HUES48 (cell line): ENCODE data around the gene GIPC1.

Experiments
- H3K27ac ChIP-seq: one replicate; pipeline ENCODE4 v1.7.0; 2013; ENCODE audit warnings: low read depth, low read length, inconsistent platforms
- H3K27me3 ChIP-seq: 2 replicates; pipeline ENCODE4 v1.6.1; 2013; ENCODE audit warnings: mild to moderate bottlenecking, low read length; ENCODE audit not compliant: control insufficient read depth, insufficient read depth
- H3K36me3 ChIP-seq: 2 replicates; pipeline ENCODE4 v1.6.1; 2013; ENCODE audit warnings: low read length; ENCODE audit not compliant: control insufficient read depth, insufficient read depth
- H3K4me1 ChIP-seq: 2 replicates; pipeline ENCODE4 v1.6.1; 2013; ENCODE audit warnings: mild to moderate bottlenecking, low read length; ENCODE audit not compliant: control insufficient read depth, insufficient read depth
- H3K4me3 ChIP-seq: 2 replicates; pipeline ENCODE4 v1.5.1; 2013; ENCODE audit warnings: mild to moderate bottlenecking, low read depth, low read length
- H3K9ac ChIP-seq: 2 replicates; pipeline ENCODE4 v1.6.1; 2013; ENCODE audit warnings: mild to moderate bottlenecking, low read depth, low read length, moderate library complexity
- H3K9me3 ChIP-seq: 2 replicates; pipeline ENCODE4 v1.6.1; 2013; ENCODE audit warnings: low read length; ENCODE audit not compliant: control insufficient read depth, insufficient read depth

Gene GIPC1

DNA sequence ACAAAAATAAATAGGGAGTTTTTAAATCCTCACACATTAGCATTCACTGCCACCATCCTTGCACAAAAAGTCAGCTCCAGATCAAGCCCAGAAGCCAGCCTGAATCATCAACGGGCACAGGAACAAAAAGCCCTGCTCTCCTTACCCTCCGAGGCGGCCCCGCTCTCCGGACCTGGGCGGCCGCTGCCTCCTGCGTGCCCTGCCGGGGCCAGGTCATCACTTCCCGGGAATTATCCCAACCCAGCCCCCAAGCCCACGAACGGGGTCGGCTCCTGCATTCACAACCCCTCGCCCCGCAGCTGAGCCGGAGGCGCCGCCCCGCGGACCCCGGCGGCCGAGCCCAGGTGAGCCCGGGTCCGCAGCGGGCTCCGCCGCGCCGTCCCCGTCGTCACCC, 21.5 kb upstream of the GIPC1 start:
- Histone ChIP-seq H3K4me1 (peaks cover 17% of the 10 kb centered on the region; the same call in 1 of the 2 replicates), H3K9me3 (no peaks in the 10 kb centered on the region), H3K27ac (peak overlapping the region; percentile 93), H3K36me3 (peaks cover 29% of the 10 kb centered on the region), H3K27me3 (no peaks in the 10 kb centered on the region), H3K4me3 (peak overlapping the region; percentile 94), H3K9ac (0 out of 2 replicates have a peak overlapping the region, but pooled peaks have one; percentile 38)

DNA sequence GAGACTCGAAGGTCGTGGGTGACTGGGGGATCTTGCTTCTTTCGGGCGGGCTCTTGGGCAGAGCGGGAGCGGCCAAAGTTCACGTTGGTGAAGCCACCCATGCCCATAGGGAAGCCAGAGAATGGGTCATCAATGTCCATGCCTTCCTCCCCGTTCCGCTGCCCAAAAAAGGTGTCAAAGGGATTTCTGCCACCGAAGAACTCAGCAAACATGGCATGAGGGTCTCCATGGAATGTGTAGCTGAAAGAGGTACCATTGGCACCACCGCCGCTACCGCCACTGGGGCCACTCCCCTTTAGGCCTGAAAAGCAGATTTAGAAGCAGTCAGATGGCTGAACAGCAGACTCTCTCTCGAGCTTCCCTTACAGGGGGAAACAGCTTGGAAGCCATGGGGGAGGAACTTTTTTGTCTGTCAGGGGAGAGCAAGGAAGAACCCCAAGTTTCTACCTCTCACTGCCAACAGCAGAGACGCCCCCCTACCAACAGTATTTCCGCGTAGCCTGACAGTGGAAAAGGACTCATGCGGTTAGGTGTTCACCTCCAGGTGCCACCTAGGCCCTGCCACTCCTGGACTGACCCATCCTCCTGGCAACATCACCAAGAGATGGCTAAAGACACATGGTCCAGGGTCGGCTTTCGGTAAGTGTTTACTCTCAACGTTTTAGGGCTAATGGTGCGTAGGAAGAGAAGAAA, 21.0 kb upstream of the GIPC1 start:
- Histone ChIP-seq H3K27me3 (no peaks in the 10 kb centered on the region), H3K9ac (0 out of 2 replicates have a peak overlapping the region, but pooled peaks have one; percentile 38), H3K36me3 (peaks cover 29% of the 10 kb centered on the region), H3K4me3 (peak overlapping the region; percentile 94), H3K4me1 (peaks cover 17% of the 10 kb centered on the region; the same call in 1 of the 2 replicates), H3K9me3 (no peaks in the 10 kb centered on the region), H3K27ac (no peak overlapping the region)

- Histone ChIP-seq H3K36me3 (peaks cover 29% of the 10 kb centered on the region), H3K4me1 (peaks cover 17% of the 10 kb centered on the region; the same call in 1 of the 2 replicates), H3K27ac (no peak overlapping the region), H3K4me3 (peak overlapping the region; percentile 94; the same call in 1 of the 2 replicates), H3K9ac (no peak overlapping the region), H3K27me3 (no peaks in the 10 kb centered on the region), H3K9me3 (no peaks in the 10 kb centered on the region)
Observed at GRCh38 chr19:14516048-14516534, 20.2 kb upstream of the GIPC1 start.

GRCh38 chr19:14515501-14516047, 19.6 kb upstream of the GIPC1 start:
- Histone ChIP-seq H3K27me3 (no peaks in the 10 kb centered on the region), H3K27ac (no peak overlapping the region), H3K9ac (no peak overlapping the region), H3K36me3 (peaks cover 29% of the 10 kb centered on the region), H3K4me1 (peaks cover 17% of the 10 kb centered on the region; the same call in 1 of the 2 replicates), H3K4me3 (no peak overlapping the region), H3K9me3 (no peaks in the 10 kb centered on the region)

DNA sequence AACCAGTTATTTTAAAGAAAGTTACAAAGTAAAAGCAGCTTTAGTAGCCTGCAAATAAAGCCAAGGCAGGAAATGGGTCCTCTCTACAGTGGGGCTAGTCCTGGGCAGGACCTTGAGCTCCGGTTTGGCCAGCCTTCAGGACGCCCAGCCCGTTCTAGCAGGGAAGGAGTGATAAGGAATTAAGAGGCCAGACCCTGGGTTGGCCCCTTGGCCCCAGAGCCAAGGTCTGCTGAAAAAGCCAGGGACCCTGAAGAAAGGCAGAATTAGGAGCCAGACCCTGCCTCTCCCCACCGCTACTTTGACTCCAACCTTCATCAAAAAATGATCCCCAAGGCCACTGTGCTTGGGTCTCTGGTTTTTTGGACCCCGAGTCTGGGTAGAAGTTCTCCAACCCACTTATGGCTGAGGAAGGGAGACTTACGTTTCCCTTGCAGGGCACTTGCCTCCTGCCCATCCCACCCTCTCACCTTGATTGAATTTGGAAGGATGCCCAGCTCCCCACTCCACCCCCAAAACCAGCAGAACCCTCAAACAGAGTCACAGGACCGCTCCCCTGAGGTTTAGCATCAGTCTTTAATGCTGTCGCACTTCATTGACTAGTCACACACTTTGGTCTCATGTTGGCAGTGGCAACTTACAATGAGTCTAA, 18.4 kb upstream of the GIPC1 start:
- no peaks in the 10 kb centered on the region for H3K27me3 ChIP-seq
- peaks cover 29% of the 10 kb centered on the region for H3K36me3 ChIP-seq
- no peak overlapping the region for H3K27ac ChIP-seq
- H3K4me1 ChIP-seq = peaks cover 10% of the 10 kb centered on the region; the same call in 1 of the 2 replicates
- H3K9me3 ChIP-seq = no peaks in the 10 kb centered on the region
- no peak overlapping the region for H3K9ac ChIP-seq
- H3K4me3 ChIP-seq = no peak overlapping the region

GRCh38 chr19:14512406-14512961, 16.6 kb upstream of the GIPC1 start:
- Histone ChIP-seq H3K4me3 (no peak overlapping the region), H3K36me3 (peaks cover 29% of the 10 kb centered on the region), H3K27me3 (no peaks in the 10 kb centered on the region), H3K27ac (no peak overlapping the region), H3K9me3 (no peaks in the 10 kb centered on the region), H3K9ac (no peak overlapping the region), H3K4me1 (peaks cover 10% of the 10 kb centered on the region; the same call in 1 of the 2 replicates)

GRCh38 chr19:14511229-14511593, 15.3 kb upstream of the GIPC1 start:
- Histone ChIP-seq H3K27me3 (no peaks in the 10 kb centered on the region), H3K4me1 (0 out of 2 replicates have a peak, but pooled peaks cover 2% of the 10 kb centered on the region)

DNA sequence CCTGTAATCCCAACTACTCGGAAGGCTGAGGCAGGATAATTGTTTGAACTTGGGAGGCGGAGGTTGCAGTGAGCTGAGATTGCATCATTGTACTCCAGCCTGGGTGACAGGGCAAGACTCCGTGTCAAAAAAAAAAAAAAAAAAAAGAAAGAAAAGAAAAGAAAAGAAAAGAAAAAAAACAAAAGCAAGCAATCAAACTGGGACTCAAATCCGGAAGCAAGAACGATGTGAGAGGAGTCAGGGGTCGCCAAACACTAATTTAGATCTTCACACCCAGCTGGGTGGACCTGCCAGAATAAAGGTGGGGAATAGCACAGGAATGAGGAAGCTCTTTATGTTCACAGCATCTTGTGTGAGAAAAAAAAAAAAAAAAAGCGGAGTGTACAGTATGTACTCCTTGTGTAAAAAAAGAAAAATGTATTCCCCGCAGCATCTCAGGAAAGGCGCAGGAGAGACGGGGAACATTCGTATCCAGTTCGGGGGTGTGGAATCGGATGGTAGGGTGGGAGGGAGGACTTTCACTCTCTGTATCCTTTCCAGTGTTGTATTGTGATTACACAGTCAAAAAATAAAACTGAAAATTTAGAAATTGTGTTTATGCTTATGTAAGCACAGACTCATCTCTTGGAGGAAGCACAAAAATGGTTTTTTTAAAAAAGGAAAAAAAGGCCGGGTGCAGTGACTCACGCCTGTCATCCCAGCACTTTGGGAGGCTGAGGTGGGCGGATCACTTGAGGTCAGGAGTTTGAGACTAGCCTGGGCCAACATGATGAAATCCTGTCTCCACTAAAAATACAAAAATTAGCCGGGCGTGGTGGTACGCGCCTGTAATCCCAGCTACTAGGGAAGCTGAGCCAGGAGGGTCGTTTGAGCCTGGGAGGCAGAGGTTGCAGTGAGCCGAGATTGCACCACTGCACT, 14.6 kb upstream of the GIPC1 start:
- peaks cover 2% of the 10 kb centered on the region; the same call in 1 of the 2 replicates for H3K4me1 ChIP-seq
- H3K27ac ChIP-seq = no peak overlapping the region
- no peaks in the 10 kb centered on the region for H3K27me3 ChIP-seq

More at GRCh38 chr19:14511229-14511593, 15.3 kb upstream of the GIPC1 start:
- Histone ChIP-seq H3K36me3 (peaks cover 22% of the 10 kb centered on the region), H3K9me3 (no peaks in the 10 kb centered on the region), H3K9ac (no peak overlapping the region), H3K4me3 (no peak overlapping the region), H3K27ac (no peak overlapping the region)

GRCh38 chr19:14507704-14508542, 12.0 kb upstream of the GIPC1 start:
- no peaks in the 10 kb centered on the region for H3K27me3 ChIP-seq
- no peaks in the 10 kb centered on the region for H3K36me3 ChIP-seq
- no peak overlapping the region for H3K9ac ChIP-seq
- H3K9me3 ChIP-seq = no peaks in the 10 kb centered on the region
- no peak overlapping the region for H3K27ac ChIP-seq
- H3K4me1 ChIP-seq = peaks cover 2% of the 10 kb centered on the region; the same call in 1 of the 2 replicates
- no peak overlapping the region for H3K4me3 ChIP-seq

More for the DNA sequence above, 14.6 kb upstream of the GIPC1 start:
- H3K4me3 ChIP-seq = no peak overlapping the region
- H3K9ac ChIP-seq = no peak overlapping the region
- no peaks in the 10 kb centered on the region for H3K9me3 ChIP-seq
- H3K36me3 ChIP-seq = peaks cover 16% of the 10 kb centered on the region
